ENCODE data around the gene KCNQ4.

DNA sequence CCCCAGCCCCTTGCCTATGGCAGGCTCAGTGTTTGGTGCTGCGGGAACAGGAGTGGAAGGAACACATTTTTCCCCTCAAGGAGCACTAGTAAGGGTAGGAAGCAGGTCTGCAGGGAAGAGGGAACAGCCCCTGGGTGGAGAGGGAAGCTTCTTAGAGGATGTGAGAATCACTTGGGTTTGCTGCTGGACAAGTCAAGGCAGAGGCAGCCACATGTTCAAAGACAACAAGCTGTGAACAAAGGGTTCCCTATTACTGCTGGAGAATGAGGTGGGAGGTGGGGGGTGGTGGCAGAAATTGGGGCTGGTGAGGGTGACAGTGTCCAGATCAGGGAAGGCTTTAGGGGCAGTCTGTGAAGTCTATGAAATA is 103.4 kb downstream of the KCNQ4 start:
- TF ChIP-seq ZNF274 (IDR thresholded peaks at IDR 0.05; ENCODE audit: low read depth, low read length) (no peak), YY1 (IDR thresholded peaks at IDR 0.05; ENCODE audit: insufficient read depth, insufficient read length) (no peak)

Measured in NT2/D1 (cell line).